K562 (cell line): ENCODE data around the gene EFEMP2.

Experiments used
- CBX3 ChIP-seq, 2 experiments: IDR thresholded peaks; 1 replicate in 1 of 2; 2 replicates in 1 of 2; pipeline ENCODE4 v1.6.1; 2012; ENCODE audit warnings: inconsistent platforms in 2 of 2, low read length in 2 of 2, borderline replicate concordance in 1 of 2, control low read depth in 1 of 2
- CHD1 ChIP-seq: fragments of 200-600 bp; sonication (generic); IDR thresholded peaks from one replicate; pipeline ENCODE4 v1.6.1; 2012; ENCODE audit warnings: mild to moderate bottlenecking, moderate library complexity, low read length, inconsistent platforms
- HMG20A ChIP-seq: fragments of 450-650 bp; formaldehyde crosslinking; conservative IDR thresholded peaks from 2 replicates; pipeline ENCODE4 v1.4.0; 2020; ENCODE audit warnings: mild to moderate bottlenecking, mixed read lengths
- POLR2A ChIP-seq: fragments of 450-650 bp; conservative IDR thresholded peaks from 2 replicates; pipeline ENCODE4 v1.6.1; 2016
- RBBP5 ChIP-seq: fragments of 200-600 bp; sonication (generic); IDR thresholded peaks from 2 replicates; pipeline ENCODE4 v1.6.1; 2012; ENCODE audit warnings: borderline replicate concordance, mild to moderate bottlenecking, low read length, control low read depth, inconsistent platforms; ENCODE audit not compliant: insufficient read depth, poor library complexity, severe bottlenecking
- TSHZ1 ChIP-seq: fragments of 250-450 bp; sonication (Bioruptor Pico); IDR thresholded peaks from 2 replicates; pipeline ENCODE4 v1.4.0; 2020; ENCODE audit warnings: mild to moderate bottlenecking, moderate library complexity
- USF2 ChIP-seq: sonication (generic); formaldehyde crosslinking; IDR thresholded peaks from 2 replicates; pipeline ENCODE4 v1.5.0; 2020; ENCODE audit warnings: missing genetic modification reagents
- ZNF143 ChIP-seq: sonication (generic); formaldehyde crosslinking; IDR thresholded peaks from 2 replicates; pipeline ENCODE4 v1.9.0; 2022; ENCODE audit warnings: mild to moderate bottlenecking, missing genetic modification reagents
- TF ChIP-seq, protein P1 (sequence below), 3 experiments: IDR thresholded peaks in 2 of 3; conservative IDR thresholded peaks in 1 of 3; 2 replicates each; pipeline ENCODE4 v1.5.1; 2011 to 2012; ENCODE audit warnings: low read length in 3 of 3, mild to moderate bottlenecking in 3 of 3, control low read depth in 2 of 3, improper control_type of control experiment in 1 of 3, inconsistent platforms in 1 of 3, low read depth in 1 of 3, mixed read lengths in 1 of 3, moderate library complexity in 1 of 3; ENCODE audit not compliant: insufficient read depth in 2 of 3

DNA sequence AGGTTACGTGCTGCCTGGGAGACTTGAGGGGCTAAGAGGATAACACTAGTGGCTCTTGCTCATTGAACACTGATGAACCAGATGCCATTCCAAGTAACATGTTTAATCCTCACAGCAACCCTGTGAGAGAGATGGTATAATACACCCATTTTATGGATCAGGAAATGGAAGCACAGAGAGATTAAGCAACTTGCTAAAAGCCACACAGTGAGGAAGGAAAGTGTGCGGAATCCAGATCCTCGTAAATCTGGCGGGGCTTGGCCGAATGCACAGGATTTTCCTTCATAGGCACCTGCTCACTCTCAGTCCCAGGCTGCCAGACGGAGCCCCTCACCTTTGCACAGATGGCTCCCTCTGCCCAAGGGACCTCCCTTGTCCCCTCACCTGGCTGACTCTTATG lies 35.3 kb upstream of the EFEMP2 start:
- TF ChIP-seq, protein P1, sequence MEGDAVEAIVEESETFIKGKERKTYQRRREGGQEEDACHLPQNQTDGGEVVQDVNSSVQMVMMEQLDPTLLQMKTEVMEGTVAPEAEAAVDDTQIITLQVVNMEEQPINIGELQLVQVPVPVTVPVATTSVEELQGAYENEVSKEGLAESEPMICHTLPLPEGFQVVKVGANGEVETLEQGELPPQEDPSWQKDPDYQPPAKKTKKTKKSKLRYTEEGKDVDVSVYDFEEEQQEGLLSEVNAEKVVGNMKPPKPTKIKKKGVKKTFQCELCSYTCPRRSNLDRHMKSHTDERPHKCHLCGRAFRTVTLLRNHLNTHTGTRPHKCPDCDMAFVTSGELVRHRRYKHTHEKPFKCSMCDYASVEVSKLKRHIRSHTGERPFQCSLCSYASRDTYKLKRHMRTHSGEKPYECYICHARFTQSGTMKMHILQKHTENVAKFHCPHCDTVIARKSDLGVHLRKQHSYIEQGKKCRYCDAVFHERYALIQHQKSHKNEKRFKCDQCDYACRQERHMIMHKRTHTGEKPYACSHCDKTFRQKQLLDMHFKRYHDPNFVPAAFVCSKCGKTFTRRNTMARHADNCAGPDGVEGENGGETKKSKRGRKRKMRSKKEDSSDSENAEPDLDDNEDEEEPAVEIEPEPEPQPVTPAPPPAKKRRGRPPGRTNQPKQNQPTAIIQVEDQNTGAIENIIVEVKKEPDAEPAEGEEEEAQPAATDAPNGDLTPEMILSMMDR (IDR thresholded peaks at IDR 0.05 in 2 of 3, conservative IDR thresholded peaks at IDR 0.05 in 1 of 3; ENCODE audit: insufficient read depth in 2 of 3, low read depth in 1 of 3, low read length in 3 of 3), result no peak
- no peak for TF ChIP-seq CBX3 (IDR thresholded peaks at IDR 0.05; ENCODE audit: borderline replicate concordance in 1 of 2, low read length in 2 of 2)
- no peak for TF ChIP-seq POLR2A
- no peak for TF ChIP-seq TSHZ1 (CRISPR knock-in tag)
- 0 out of 2 replicates have a peak, but pooled peaks have one; percentile 15 for TF ChIP-seq ZNF143
- TF ChIP-seq HMG20A (CRISPR knock-in tag), result no peak
- TF ChIP-seq CHD1, result no peak
- no peak for TF ChIP-seq RBBP5
- TF ChIP-seq USF2, result no peak
